ENCODE data around the gene STAT2. TPM values are rescaled to one million over a fixed set of nuclear protein-coding genes. Genes with fewer than 3 reads are reported as not detected.
A peak's percentile ranks its signal among the peaks of the same experiment; 100 is the strongest.
"Not testable (repeated sequence)": the region's sequence is repeated elsewhere in the genome, so short reads cannot be mapped to it uniquely, and the experiment has no call there.

STAT2 gene
- total RNA-seq, 1 experiment from 2014 or later: 44.0 TPM

DNA sequence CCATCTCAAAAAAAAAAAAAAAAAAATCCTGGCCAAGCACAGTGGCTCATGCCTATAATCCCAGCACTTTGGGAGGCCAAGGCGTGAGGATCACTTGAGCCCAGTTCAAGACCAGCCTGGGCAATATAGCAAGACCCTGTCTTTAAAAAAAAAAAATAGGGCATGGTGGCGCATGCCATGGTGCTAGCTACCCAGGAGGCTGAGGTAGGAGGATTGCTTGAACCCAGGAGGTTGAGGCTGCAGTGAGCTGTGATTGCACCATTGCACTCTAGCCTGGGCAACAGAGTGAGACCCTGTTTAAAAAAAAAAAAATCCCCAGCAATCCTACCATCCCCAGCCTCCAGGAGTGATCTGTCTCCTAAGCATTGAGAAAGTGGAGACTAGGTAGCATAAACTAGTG is 17.6 kb downstream of the STAT2 start:
- H3K27ac ChIP-seq; H3K36me3 ChIP-seq; H3K9me3 ChIP-seq (replicated peaks); H3K4me1 ChIP-seq; DNase-seq; H3K27me3 ChIP-seq; H3K4me3 ChIP-seq: not testable (repeated sequence)

DNA sequence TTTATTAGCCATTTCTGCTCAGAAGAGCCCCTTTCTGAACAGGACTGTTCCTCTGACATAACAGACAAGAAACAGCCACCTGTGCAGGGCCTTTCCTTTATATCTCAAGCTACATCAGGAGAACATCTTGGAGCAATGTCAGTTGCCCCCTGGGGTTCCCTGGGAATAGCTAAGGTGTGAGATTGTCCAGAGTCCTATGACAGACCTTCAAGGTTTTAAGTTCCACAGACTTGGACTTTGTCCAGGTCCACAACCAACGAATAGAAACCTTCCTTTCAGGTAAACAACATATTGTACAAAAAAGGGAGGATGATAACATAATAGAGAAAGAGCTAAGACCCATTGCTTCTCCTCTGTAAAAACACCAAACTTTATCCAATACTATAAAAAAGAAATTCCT is 18.3 kb downstream of the STAT2 start:
- Histone ChIP-seq H3K4me3 (no peak overlapping the region), H3K27me3 (no peaks in the 10 kb centered on the region), H3K9me3 (replicated peaks) (no peaks in the 10 kb centered on the region), H3K4me1 (no peaks in the 10 kb centered on the region), H3K36me3 (peaks cover 7% of the 10 kb centered on the region), H3K27ac (no peak overlapping the region)
- no peak for DNase-seq

DNA sequence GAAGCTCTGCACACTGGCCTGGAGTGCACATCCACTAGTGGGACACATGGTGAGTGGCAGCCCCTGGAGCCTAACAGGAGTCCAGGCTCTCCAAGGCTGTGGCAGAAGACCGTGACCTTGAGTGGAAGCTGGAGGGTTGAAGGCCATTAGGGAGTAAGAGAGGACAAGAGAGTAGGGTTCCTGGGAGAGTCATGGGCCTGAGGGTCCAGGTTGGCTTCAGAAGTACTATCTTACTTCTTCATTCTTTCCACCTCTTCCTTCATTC is 20.8 kb downstream of the STAT2 start:
- no peaks in the 10 kb centered on the region for H3K9me3 ChIP-seq (replicated peaks)
- no peak for DNase-seq
- H3K27me3 ChIP-seq: no peaks in the 10 kb centered on the region
- no peak overlapping the region for H3K27ac ChIP-seq
- peaks cover 4% of the 10 kb centered on the region; the same call in 1 of the 2 replicates for H3K4me1 ChIP-seq
- peaks cover 4% of the 10 kb centered on the region; the same call in 1 of the 2 replicates for H3K36me3 ChIP-seq
- no peak overlapping the region for H3K4me3 ChIP-seq

DNA sequence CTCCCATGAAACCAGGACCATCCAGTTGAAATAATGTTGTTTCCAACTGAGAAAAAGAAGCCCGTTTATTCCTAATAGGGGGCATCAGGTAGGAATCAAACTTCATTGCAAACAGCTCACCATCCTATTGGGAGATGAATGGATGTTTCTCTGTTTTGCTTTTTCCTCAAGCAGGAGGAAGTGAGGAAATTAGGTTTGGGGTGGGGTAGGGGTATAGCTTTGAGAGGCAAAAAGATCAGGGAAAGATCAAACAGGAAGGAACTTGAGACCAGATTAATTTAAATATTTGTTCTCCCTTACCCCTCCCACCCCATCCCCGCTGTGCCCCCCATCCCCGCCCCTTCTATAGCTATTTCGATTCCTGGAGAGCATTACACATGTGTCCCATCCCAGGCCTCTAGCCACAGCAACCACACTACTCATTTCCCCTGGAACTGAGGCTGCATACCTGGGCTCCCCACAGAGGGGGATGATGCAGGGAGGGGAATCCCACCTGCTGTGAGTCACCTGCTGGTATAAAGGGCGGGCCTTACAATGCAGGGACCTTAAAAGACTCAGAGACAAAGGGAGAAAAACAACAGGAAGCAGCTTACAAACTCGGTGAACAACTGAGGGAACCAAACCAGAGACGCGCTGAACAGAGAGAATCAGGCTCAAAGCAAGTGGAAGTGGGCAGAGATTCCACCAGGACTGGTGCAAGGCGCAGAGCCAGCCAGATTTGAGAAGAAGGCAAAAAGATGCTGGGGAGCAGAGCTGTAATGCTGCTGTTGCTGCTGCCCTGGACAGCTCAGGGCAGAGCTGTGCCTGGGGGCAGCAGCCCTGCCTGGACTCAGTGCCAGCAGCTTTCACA is 21.4 kb downstream of the STAT2 start, which contains the start of gene IL23A:
Gene IL23A, plus strand, starts transcription at position 577 of the 850 bp plus-strand sequence. Its CDS starts 161 bp downstream, at position 738.
- Histone ChIP-seq H3K27ac (no peak within 1 kb of the TSS), H3K27me3 (no peaks in the 10 kb centered on the region), H3K4me3 (no peak within 1 kb of the TSS), H3K36me3 (no peaks in the 10 kb centered on the region), H3K4me1 (peaks cover 4% of the 10 kb centered on the region; the same call in 1 of the 2 replicates), H3K9me3 (replicated peaks) (no peaks in the 10 kb centered on the region)
- DNase-seq: no peak

DNA sequence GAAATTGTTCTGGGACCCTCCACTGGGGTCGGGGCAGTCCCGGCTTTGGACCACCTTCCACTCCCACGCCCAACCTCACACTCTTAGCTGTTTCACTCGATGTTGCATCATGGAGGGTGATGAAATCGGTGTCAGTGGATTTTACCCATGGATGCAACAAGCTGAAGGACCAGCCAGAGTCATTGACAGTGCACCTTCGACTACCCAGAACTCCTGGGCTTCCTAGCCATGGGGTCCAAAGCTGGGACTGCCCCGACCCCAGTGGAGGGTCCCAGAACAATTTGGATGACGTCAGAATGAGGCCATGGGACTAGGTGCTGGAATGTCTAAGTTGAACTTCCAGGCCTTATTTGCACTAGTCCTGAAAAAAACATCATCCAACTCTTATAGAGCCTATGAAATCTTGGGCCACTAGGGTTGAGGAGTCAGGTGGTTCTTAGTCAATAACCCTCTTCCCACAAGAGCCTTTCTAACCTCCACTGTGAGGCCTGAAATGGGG is 22.1 kb downstream of the STAT2 start:
- H3K4me3 ChIP-seq: no peak overlapping the region
- no peak for DNase-seq
- H3K4me1 ChIP-seq: peaks cover 7% of the 10 kb centered on the region; the same call in 1 of the 2 replicates
- H3K9me3 ChIP-seq (replicated peaks): no peaks in the 10 kb centered on the region
- no peaks in the 10 kb centered on the region for H3K36me3 ChIP-seq
- no peaks in the 10 kb centered on the region for H3K27me3 ChIP-seq
- no peak overlapping the region for H3K27ac ChIP-seq

DNA sequence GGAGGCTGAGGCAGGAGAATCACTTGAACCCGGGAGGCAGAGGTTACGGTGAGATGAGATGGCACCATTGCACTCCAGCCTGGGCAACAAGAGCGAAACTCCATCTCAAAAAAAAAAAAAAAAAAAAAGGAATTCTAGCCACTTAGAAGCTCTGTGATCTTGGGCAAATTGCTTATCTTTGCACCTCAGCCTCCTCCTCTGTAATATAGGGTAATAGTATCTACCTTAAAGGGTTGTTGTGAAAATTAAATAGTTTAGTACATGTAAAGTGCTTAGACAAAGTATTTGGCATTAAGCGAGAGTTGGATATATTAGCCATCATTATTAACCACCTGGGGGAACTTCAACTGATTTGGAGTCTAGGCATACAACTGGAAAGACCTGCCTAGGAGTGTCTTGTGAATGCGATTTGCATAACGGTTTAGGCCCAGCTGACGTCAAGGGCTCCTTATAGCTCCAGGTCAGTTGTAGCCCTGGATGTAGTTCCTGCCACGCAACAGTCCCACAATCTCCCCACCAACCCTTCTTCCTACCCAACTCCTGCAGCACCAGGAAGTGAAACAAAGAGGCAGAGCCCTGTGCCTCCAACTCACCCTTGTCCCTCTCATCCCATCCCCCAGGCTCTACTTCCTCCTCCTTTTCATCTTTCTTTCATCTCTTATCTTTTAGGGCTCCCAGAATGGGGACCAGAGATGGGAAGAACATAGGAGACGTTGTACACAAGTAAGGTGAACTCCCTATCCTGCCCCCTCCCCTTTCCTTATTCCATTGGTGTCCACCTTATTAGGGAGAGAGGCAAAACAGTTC is 23.3 kb downstream of the STAT2 start:
- H3K4me3 ChIP-seq: no peak overlapping the region
- H3K27me3 ChIP-seq: no peaks in the 10 kb centered on the region
- peaks cover 8% of the 10 kb centered on the region; the same call in 1 of the 2 replicates for H3K4me1 ChIP-seq
- DNase-seq: no peak
- H3K36me3 ChIP-seq: no peaks in the 10 kb centered on the region
- H3K27ac ChIP-seq: no peak overlapping the region
- no peaks in the 10 kb centered on the region for H3K9me3 ChIP-seq (replicated peaks)

DNA sequence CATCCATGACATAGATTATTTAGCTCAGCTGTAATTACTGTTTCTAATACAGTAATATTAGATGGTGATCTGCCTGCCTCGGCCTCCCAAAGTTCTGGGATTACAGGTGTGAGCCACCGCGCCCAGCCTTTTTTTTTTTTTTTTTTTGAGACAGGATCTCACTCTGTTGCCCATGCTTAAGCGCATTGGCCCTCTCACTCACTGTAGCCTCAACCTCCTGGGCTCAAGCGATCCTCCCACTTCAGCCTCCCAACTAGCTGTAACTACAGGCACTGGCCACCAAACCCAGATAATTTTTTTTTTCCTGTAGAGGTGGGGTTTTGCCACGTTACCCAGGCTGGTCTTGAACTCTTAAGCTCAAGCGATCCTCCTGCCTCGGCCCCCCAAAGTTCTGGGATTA is 24.4 kb downstream of the STAT2 start:
- not testable (repeated sequence) for H3K9me3 ChIP-seq (replicated peaks); DNase-seq; H3K4me1 ChIP-seq; H3K27ac ChIP-seq; H3K4me3 ChIP-seq; H3K27me3 ChIP-seq; H3K36me3 ChIP-seq

DNA sequence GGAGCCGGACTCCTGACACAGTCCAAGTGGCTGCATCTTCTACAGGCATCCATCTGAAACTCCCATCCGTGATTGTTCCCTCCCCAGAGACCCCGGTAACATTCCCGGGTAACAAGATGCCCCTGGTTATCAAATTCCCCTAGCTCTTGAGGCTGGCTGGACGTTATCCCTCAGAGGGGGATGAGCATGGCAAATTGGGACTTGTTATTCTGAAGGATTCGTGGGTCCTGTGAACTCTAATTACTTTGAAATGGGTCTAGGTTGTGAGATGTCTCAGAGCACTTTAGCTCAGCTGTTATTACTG is 25.5 kb downstream of the STAT2 start:
- H3K36me3 ChIP-seq: no peaks in the 10 kb centered on the region
- H3K4me1 ChIP-seq: peaks cover 8% of the 10 kb centered on the region; the same call in 1 of the 2 replicates
- DNase-seq: no peak
- H3K9me3 ChIP-seq (replicated peaks): no peaks in the 10 kb centered on the region
- peak overlapping the region; percentile 64 for H3K4me3 ChIP-seq
- peak overlapping the region; percentile 88 for H3K27ac ChIP-seq
- H3K27me3 ChIP-seq: no peaks in the 10 kb centered on the region

DNA sequence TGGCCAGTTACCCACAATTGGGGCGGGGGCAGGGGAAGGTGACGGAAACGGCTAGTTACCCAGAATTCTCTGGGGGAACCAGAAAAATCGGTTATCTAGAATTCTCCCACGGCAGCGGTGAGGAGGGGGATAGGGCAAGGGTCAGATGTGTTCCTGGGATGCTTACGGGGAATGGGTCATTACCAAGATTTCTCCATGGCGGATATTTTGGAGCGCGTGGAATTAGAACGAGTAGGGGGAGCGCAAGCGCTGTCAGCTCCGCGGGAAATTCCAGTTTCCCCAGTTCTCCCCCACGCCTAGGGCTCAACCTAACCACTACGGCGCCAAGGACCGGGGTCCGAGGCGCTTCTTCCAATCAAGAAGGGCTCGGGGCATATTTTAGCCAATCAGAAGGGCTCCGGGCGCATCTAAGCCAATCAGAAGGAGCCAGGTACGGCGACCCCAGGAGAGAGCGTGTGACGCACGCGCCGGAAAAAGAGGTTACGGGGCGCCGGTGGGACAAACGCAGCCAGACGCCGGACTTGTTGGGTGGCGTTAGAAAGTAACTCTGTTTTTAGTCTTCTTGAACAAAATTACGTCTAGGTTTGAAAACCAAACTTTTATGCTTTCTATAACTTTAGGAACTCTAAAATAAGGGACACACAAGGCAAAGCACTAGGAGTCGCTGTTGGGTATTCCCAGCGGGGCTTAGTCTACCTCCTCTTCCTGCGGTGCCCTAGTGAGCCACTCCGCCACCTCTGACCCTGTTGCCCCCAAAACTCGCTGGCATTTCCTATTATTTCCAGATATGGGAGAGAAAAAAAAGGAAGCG is 26.0 kb downstream of the STAT2 start, which contains the start of gene PAN2:
Gene PAN2, minus strand, starts transcription at position 322 of the 811 bp plus-strand sequence. CDS start 906 bp downstream, outside the sequence.
- DNase-seq: peak; percentile 96 to 98
- no peaks in the 10 kb centered on the region for H3K9me3 ChIP-seq (replicated peaks)
- H3K36me3 ChIP-seq: no peaks in the 10 kb centered on the region
- H3K27ac ChIP-seq: peak within 1 kb of the TSS; percentile 88
- H3K4me1 ChIP-seq: peaks cover 8% of the 10 kb centered on the region; the same call in 1 of the 2 replicates
- no peaks in the 10 kb centered on the region for H3K27me3 ChIP-seq
- peak within 1 kb of the TSS; percentile 64 for H3K4me3 ChIP-seq

DNA sequence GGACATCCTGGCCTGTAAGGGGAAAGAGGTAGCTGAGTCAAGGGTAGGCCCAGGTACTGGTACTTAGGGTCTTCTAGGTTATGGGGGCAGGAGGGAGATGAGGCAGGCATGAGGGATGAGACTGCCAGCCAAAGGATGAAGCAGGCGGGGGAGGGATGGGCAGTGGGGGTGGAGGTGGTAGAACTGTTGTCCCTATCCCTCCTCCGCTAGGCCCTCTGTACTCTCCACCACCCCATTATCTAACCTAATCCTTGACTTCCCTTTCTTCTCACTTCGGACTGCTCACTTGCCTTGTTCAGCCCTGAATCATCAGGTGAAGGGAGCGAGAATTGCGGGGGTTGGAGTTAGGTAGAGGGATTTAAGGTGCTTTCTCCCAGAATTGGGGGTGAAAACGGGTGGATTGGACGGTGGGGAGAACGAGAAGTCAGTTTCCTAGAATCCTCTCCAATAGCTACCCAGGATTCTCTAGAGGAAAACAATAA is 26.7 kb downstream of the STAT2 start:
- DNase-seq: peak in 1 of 2 experiments; percentile 20
- H3K27me3 ChIP-seq: no peaks in the 10 kb centered on the region
- peak overlapping the region; percentile 88 for H3K27ac ChIP-seq
- H3K36me3 ChIP-seq: no peaks in the 10 kb centered on the region
- peak overlapping the region; percentile 64 for H3K4me3 ChIP-seq
- no peaks in the 10 kb centered on the region for H3K9me3 ChIP-seq (replicated peaks)
- peaks cover 8% of the 10 kb centered on the region; the same call in 1 of the 2 replicates for H3K4me1 ChIP-seq

DNA sequence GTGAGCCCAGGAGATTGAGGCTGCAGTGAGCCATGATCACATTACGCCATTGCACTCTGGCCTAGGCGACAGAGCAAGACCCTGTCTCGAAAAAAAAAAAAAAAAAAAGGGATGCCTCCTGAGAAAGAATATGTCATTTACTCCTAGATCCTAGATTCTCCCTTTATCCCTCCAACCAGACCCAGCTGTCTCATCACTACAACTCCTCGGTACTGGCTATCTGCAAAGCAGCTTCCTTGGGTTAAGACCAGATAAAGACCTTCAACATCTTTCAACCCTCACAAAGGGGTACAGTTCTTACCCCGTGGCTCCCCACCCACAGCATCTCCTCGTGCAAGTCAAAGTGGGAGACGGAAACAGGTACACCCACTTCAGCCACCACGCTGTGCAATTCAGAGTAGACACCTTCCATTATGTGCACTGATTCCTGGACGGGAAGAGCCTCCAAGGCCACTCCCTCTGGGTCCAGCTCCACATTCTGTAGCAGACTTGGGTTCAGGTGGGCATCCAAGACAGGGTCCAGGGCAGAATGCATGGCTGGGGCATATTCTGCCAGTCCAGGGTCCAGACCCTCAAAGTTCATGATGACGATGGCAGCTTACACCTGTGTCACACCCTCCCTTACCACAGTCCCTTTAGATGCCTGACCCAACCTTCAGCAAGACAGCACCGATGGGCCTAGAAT is 27.3 kb downstream of the STAT2 start:
- H3K36me3 ChIP-seq: no peaks in the 10 kb centered on the region
- peaks cover 8% of the 10 kb centered on the region; the same call in 1 of the 2 replicates for H3K4me1 ChIP-seq
- H3K27ac ChIP-seq: peak overlapping the region; percentile 88

DNA sequence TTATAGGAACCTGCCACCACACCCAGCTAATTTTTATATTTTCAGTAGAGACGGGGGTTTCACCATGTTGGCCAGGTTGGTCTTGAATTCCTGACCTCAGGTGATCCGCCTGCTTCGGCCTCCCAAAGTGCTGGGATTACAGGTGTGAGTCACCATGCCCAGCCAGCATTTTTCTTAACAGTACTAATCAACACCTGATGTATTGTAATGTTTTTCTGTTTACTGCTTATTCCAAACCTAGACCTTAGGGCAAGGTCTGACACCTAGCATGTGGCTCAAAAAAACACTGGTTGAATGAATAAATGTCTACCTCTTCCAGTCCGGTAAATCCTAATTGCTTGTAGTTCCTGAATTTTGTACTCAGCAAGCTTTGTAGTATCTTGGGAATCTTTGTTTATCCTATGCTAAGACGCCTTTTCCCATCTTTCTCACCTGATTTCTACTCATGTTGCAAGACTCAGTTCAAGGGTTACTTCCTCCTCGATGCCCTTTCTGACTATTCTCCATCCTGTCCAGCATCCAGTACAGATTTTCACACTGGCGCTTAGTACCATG is 28.9 kb downstream of the STAT2 start:
- no peak overlapping the region for H3K27ac ChIP-seq
- H3K27me3 ChIP-seq: no peaks in the 10 kb centered on the region
- no peaks in the 10 kb centered on the region for H3K36me3 ChIP-seq
- no peaks in the 10 kb centered on the region for H3K9me3 ChIP-seq (replicated peaks)
- H3K4me3 ChIP-seq: no peak overlapping the region
- no peak for DNase-seq
- peaks cover 8% of the 10 kb centered on the region; the same call in 1 of the 2 replicates for H3K4me1 ChIP-seq

More for the DNA sequence above, 27.3 kb downstream of the STAT2 start:
- Histone ChIP-seq H3K27me3 (no peaks in the 10 kb centered on the region), H3K4me3 (peak overlapping the region; percentile 64), H3K9me3 (replicated peaks) (no peaks in the 10 kb centered on the region)
- peak in 1 of 2 experiments; percentile 16 for DNase-seq

DNA sequence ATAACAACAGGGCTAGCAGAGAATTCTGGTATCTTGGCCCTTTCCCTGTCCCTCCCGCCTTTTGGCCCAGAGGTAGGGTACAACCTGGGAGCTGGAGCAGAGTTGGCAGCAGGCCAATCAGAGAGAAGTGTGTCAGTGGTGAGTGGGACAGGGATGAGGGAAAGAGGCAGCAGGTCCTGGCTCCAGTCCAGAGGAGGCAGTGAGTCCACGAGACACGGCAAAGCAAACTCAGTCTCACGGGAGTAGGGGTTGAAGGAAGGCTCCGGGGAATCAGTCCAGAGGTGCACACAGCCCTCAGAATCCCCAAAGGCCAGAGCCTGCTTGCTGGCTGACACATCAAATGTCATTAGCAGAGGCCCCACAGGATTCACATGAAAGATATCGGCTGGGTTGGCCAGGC is 33.4 kb downstream of the STAT2 start:
- no peak overlapping the region for H3K4me3 ChIP-seq
- H3K4me1 ChIP-seq: no peaks in the 10 kb centered on the region
- DNase-seq: no peak
- H3K9me3 ChIP-seq (replicated peaks): no peaks in the 10 kb centered on the region
- no peaks in the 10 kb centered on the region for H3K27me3 ChIP-seq
- no peaks in the 10 kb centered on the region for H3K36me3 ChIP-seq
- H3K27ac ChIP-seq: no peak overlapping the region
